ENCODE measurements around the gene ACSS1.

- no peak for TF ChIP-seq POLR2A (IDR thresholded peaks at IDR 0.05)
- TF ChIP-seq CTCF (IDR thresholded peaks at IDR 0.05), result no peak
These were observed 7.2 kb downstream of the ACSS1 start for GRCh38 chr20:25050501-25051350.

Data from body of pancreas (tissue), 4 donors.